NCI-H2196 (cell line): ENCODE measurements around the gene CDYL.

Experiments
- DNase-seq: peaks from one replicate; lab custom pipeline; 2025; ENCODE audit not compliant: unreplicated experiment; lab: John Stamatoyannopoulos, UW

Gene CDYL

GRCh38 chr6:4773181-4773580 lies 3.0 kb upstream of the CDYL start:
- DNase-seq = no peak

DNA sequence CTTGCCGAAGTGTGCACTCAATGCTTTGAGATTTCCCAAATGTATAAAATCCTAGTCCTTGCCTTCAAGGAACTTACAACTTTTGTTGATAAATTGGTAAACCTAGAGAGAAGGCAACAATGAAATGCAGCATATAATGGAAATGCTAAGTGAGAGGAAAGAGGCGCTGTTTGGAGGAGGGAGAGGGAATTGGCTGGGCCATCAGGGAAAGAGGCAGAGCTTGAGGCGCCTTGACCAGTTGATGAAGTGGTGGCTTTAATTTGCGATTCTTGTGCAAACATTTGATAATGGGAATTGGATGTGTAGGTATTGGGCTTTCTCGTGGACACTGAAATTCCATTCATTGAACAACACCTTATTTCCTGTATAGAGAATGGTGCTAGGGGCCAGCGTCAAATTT lies 1.9 kb upstream of the CDYL start:
- DNase-seq = no peak

- DNase-seq = no peak
These were observed 1.3 kb upstream of the CDYL start for GRCh38 chr6:4774715-4775493.

- peak; percentile 83 for DNase-seq
These were observed 592 bp upstream of the CDYL start for GRCh38 chr6:4775494-4776130.

GRCh38 chr6:4776493-4777393 lies 539 bp downstream of the CDYL start:
- DNase-seq = no peak

DNA sequence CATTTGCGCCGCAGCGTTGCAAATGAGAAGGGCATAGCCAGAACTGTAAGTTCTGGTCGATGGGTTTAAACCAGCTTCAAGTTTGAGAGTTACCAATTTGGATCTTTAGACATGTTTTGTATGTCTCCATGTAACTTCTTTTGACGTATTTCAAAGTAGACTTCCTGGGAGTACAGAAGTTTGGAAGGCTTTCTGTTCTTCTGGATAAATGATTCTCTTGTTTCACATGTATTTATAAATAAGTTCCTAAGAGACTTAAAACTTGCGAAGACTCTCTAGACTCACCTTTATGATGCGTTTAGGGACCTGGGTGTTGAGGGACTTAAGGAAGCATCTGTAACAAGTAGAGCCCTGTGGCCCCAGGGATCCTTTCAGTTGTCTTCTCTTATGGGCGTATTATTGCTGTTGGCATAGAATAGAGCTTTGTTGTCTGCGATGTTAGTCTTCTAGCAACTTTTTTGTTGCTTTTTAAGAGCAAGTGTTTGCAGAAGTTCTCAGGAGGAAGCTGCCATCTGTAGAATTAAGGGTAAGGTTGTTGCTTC lies 1.3 kb downstream of the CDYL start:
- no peak for DNase-seq

GRCh38 chr6:4778086-4778485 lies 1.9 kb downstream of the CDYL start:
- no peak for DNase-seq

- DNase-seq = no peak
These were observed 4.2 kb downstream of the CDYL start for GRCh38 chr6:4780360-4780812.

- DNase-seq = no peak
These were observed 5.2 kb downstream of the CDYL start for GRCh38 chr6:4781426-4781825.

GRCh38 chr6:4781967-4782575 lies 5.9 kb downstream of the CDYL start:
- no peak for DNase-seq

GRCh38 chr6:4786996-4787395 lies 10.8 kb downstream of the CDYL start:
- no peak for DNase-seq

DNA sequence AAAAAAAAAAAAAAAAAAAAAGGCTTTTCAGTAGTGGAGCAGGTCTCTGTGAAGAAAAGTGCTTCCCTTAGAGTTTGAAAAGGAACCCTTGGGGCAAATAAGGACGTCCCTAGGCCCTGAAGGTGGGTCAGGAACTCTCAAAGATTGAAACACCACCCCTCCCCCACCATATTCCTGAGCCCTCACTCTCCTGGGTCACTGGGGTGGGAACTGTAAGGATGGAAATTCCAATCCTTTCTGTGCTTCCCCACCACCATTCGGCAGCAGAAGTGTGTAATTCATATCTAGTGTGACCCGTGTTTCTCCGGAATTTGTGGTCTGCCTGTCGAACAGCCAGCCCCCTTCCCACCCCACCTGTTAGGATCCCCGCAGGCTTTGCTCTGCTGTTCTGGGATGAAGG lies 12.3 kb downstream of the CDYL start:
- DNase-seq = no peak

DNA sequence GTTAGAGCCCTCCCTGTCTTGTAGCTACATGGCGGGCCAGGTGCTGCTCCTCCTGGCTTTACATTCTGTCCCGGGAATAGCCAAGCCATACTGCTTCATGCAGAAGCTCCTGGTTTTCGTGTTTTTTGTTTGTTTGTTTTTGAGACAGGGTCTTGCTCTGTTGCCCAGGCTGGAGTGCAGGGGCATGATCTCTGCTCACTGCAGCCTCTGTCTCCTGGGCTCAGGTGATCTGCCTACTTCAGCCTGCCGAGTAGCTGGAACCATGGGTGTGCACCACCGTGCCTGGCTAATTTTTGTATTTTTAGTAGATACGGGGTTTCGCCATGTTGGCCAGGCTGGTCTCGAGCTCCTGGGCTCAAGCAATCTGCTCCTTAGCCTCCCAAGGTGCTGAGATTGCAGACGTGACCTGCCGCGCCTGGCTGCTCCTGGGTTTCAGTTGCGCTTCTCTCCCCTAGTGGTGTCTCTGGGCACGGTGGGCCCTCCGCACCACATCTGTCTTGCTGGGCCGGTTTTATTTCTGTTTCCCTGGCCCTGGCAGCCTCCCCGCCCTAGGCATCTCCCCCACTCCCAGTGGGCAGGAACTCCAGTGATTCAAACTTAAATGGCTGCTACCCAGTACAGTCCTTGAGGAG lies 12.9 kb downstream of the CDYL start:
- DNase-seq = no peak

DNA sequence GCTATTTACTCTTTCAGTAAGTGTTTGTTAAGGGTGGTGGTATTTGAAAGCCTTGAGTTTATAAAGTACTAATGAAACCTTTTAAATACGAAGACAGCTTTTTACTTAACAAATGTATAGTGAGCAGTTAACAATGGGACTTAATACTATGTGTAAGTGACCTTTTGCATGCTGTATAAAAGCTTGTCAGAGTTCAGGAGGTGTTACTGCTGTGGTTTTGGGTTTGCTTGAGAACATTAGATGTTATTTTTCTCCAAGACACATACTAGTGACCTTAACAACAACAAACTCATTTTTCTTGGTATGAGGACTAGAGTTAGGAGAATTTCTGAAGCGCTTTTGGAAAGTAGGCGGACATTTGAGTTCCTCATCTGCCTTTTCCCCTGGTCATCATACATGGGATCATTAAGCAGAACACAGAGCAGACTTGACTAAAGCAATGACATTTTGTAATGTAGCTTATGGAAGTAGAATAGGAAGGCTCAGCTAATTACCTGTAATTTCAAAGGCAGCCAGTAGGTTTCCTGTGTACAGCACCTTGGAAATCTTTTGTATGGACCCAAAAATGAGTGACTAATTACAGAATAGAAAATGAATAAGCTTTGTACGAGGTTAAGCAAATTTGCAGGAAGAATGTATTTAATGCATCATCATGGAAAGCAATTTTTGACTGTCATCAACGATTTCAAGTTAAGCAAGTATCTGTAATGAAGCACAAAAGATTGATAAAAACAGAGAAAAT lies 14.1 kb downstream of the CDYL start:
- DNase-seq = no peak

DNA sequence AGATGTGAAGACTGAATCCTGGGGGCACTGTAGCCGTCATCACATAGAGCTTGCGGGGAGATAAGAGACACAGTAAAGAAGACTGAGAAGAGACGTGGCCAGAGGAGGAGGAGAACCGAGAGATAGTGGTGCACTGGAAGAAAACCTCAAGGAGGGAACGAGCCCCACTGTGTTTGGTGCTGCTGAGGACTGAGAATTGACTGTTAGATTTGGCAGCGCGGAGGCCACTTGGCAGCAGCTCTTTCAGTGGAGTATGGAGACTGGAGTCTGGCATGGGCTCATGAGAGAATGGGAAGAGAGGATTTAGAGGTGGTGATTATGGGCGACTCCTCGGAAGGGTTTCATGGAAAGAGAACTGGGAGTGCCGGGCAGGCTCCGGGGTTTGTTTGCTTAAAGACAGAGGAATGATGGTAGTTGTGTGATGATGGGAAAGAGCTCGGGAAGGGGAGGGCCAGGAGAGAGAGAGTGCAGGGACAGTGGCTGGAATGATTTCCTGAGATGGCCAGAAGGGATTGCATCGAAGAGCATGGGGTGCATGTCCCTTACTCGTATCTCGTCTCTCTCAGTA lies 18.0 kb downstream of the CDYL start:
- DNase-seq = no peak

DNA sequence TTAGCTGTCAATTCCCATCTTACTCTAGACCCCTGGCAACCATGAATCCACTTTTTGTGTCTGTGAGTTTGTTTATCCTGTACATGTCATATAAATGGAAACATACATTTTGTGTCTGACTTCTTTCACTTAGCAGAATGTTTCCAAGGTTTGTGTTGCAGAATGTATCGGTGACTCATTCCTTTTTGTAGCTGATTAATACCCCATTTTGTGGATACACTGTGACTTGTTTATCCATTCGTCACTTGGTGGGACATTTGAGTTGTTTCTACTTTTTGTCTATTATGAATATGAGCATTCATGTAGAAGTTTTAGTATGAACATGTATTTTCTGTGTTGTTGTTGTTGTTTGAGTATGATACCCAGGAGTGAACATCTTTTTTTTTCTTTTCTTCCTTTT lies 21.4 kb downstream of the CDYL start:
- DNase-seq = no peak

- DNase-seq = no peak
These were observed 23.7 kb downstream of the CDYL start for GRCh38 chr6:4799912-4800311.

- no peak for DNase-seq
These were observed 24.5 kb downstream of the CDYL start for GRCh38 chr6:4800662-4801061.

- no peak for DNase-seq
These were observed 25.4 kb downstream of the CDYL start for GRCh38 chr6:4801491-4802110.
